Measurements from ENCODE around the gene MDFIC. TPM values are rescaled to one million over a fixed set of nuclear protein-coding genes. Genes with fewer than 3 reads are reported as not detected.

The MDFIC gene
- total RNA-seq, 2 experiments from 2014 or later: 25.9 to 27.1 TPM

DNA sequence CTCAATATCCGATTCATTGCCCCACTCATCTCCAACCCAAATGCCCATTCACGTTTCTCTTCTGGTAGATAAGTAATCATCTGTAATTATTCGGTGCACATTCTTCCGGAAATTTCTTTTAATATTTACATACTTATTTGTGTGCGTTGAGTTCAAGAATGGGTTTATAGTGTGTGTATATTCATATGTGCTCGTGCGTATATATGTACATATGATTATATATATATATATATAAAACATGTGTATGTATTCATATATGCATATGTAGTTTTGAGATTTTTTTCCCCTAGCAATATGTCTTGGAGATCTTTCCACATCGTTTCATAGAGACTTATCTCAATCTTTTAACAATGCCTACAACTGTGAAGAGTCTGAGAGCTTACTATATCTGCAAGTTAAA lies 118.2 kb downstream of the MDFIC start:
- Mint-ChIP-seq H3K27ac (no peak overlapping the region), H3K36me3 (ENCODE audit: low read depth) (no peaks in the 10 kb centered on the region), H3K4me3 (no peak overlapping the region), H3K4me1 (ENCODE audit: low read depth) (no peaks in the 10 kb centered on the region), H3K27me3 (no peaks in the 10 kb centered on the region), H3K9me3 (no peaks in the 10 kb centered on the region)
- no peaks in the 10 kb centered on the region for H3K4me1 ChIP-seq (ENCODE audit: insufficient read depth, low read length)
- H3K4me3 ChIP-seq (ENCODE audit: low read length): no peak overlapping the region
- TF ChIP-seq, protein P1, sequence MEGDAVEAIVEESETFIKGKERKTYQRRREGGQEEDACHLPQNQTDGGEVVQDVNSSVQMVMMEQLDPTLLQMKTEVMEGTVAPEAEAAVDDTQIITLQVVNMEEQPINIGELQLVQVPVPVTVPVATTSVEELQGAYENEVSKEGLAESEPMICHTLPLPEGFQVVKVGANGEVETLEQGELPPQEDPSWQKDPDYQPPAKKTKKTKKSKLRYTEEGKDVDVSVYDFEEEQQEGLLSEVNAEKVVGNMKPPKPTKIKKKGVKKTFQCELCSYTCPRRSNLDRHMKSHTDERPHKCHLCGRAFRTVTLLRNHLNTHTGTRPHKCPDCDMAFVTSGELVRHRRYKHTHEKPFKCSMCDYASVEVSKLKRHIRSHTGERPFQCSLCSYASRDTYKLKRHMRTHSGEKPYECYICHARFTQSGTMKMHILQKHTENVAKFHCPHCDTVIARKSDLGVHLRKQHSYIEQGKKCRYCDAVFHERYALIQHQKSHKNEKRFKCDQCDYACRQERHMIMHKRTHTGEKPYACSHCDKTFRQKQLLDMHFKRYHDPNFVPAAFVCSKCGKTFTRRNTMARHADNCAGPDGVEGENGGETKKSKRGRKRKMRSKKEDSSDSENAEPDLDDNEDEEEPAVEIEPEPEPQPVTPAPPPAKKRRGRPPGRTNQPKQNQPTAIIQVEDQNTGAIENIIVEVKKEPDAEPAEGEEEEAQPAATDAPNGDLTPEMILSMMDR (IDR thresholded peaks at IDR 0.05): no peak
- H3K9me3 ChIP-seq (ENCODE audit: control insufficient read depth in 1 of 2, insufficient read depth in 1 of 2, low read length in 2 of 2): no peaks in the 10 kb centered on the region
- no peaks in the 10 kb centered on the region for H3K27me3 ChIP-seq (ENCODE audit: control insufficient read depth in 1 of 2, insufficient read depth in 2 of 2, low read length in 2 of 2)
- no peaks in the 10 kb centered on the region for H3K36me3 ChIP-seq (ENCODE audit: insufficient read depth, low read length)
- DNase-seq (no peak), ATAC-seq (ENCODE audit: poor library complexity) (no peak)
- ChIA-PET POLR2A (no interaction called here), CTCF (interaction anchor here (1.0 kb wide), 1 partner anchor 27 kb away, joined by 3 read pairs; no protein-coding TSS in a partner anchor)
- no peak overlapping the region for H3K27ac ChIP-seq (ENCODE audit: low read depth in 1 of 2, low read length in 2 of 2)
- intact Hi-C loops (cut with DNase I, micrococcal nuclease): no loop called here

DNA sequence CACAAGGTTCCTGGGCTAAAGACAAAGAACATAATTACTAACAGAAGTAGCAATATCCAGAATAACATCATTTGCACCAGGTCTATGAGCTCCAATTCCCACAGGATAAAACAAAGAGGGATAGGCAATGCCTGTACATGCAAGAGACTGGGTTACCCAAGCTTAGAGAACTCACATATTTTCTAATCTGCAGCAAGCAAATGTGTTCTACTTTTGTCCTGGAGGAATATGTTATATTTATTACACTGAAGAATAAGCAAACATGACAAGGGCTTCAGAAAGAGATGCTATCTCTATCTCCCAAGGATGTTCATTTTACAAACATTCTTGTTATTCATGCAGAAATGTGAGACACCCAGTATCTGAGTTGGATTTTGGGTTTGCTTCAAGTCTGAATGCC lies 118.6 kb downstream of the MDFIC start:
- ChIA-PET CTCF (interaction anchor here (1.0 kb wide), 1 partner anchor 28 kb away, joined by 3 read pairs; no protein-coding TSS in a partner anchor), POLR2A (no interaction called here)
- Histone ChIP-seq H3K27ac (ENCODE audit: low read depth in 1 of 2, low read length in 2 of 2) (no peak overlapping the region), H3K36me3 (ENCODE audit: insufficient read depth, low read length) (no peaks in the 10 kb centered on the region), H3K27me3 (ENCODE audit: control insufficient read depth in 1 of 2, insufficient read depth in 2 of 2, low read length in 2 of 2) (no peaks in the 10 kb centered on the region), H3K9me3 (ENCODE audit: control insufficient read depth in 1 of 2, insufficient read depth in 1 of 2, low read length in 2 of 2) (no peaks in the 10 kb centered on the region), H3K4me1 (ENCODE audit: insufficient read depth, low read length) (no peaks in the 10 kb centered on the region), H3K4me3 (ENCODE audit: low read length) (no peak overlapping the region)
- no peak for ATAC-seq (ENCODE audit: poor library complexity)
- no peak for DNase-seq
- no peak overlapping the region for H3K27ac Mint-ChIP-seq
- H3K9me3 Mint-ChIP-seq: no peaks in the 10 kb centered on the region
- H3K27me3 Mint-ChIP-seq: no peaks in the 10 kb centered on the region
- H3K4me1 Mint-ChIP-seq (ENCODE audit: low read depth): no peaks in the 10 kb centered on the region
- TF ChIP-seq, protein P1 (IDR thresholded peaks at IDR 0.05): no peak
- H3K4me3 Mint-ChIP-seq: no peak overlapping the region
- intact Hi-C loops (cut with DNase I, micrococcal nuclease): no loop called here
- no peaks in the 10 kb centered on the region for H3K36me3 Mint-ChIP-seq (ENCODE audit: low read depth)

DNA sequence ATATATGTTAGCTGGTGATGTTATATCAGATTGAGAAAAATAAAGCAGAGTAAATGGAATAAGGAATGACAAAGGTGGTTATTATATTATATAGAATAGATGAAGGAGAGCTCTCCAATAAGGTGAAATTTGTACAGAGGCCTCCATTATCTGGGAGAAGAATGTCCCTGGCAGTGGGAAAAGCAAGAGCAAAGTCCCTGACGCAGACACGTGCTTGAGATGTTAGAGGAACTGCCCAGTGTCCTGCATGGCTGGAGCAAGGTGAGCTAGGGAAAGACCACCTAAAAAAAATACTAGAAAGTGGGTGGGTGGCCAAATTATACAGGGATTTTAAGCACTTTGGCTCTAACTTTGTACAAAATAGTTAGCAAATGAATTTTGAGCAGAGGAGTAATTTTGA lies 120.7 kb downstream of the MDFIC start:
- Histone ChIP-seq H3K27me3 (ENCODE audit: control insufficient read depth in 1 of 2, insufficient read depth in 2 of 2, low read length in 2 of 2) (no peaks in the 10 kb centered on the region), H3K4me1 (ENCODE audit: insufficient read depth, low read length) (no peaks in the 10 kb centered on the region), H3K36me3 (ENCODE audit: insufficient read depth, low read length) (no peaks in the 10 kb centered on the region), H3K9me3 (ENCODE audit: control insufficient read depth in 1 of 2, insufficient read depth in 1 of 2, low read length in 2 of 2) (no peaks in the 10 kb centered on the region), H3K27ac (ENCODE audit: low read depth in 1 of 2, low read length in 2 of 2) (no peak overlapping the region), H3K4me3 (ENCODE audit: low read length) (no peak overlapping the region)
- Mint-ChIP-seq H3K27ac (no peak overlapping the region), H3K36me3 (ENCODE audit: low read depth) (no peaks in the 10 kb centered on the region), H3K9me3 (no peaks in the 10 kb centered on the region), H3K27me3 (no peaks in the 10 kb centered on the region), H3K4me1 (ENCODE audit: low read depth) (no peaks in the 10 kb centered on the region), H3K4me3 (no peak overlapping the region)
- ChIA-PET POLR2A (no interaction called here), CTCF (no interaction called here)
- intact Hi-C loops (cut with DNase I, micrococcal nuclease): no loop called here
- ATAC-seq (ENCODE audit: poor library complexity) (no peak), DNase-seq (no peak)
- TF ChIP-seq, protein P1 (IDR thresholded peaks at IDR 0.05): no peak

All from CD4-positive, alpha-beta T cell (primary cell).